Suprapubic skin (tissue), 3 donors: Measurements from ENCODE around the gene TRIM2.

ENCODE experiments used
- CTCF ChIP-seq, 2 donors: fragments of 200-600 bp in 1 of 2; fragments of 450-650 bp in 1 of 2; sonication (generic) in 1 of 2; IDR thresholded peaks; one replicate each; pipeline ENCODE4 v1.5.1; 2016 to 2019; ENCODE audit warnings: antibody characterized with exemption in 2 of 2, mild to moderate bottlenecking in 1 of 2, moderate library complexity in 1 of 2
- POLR2A ChIP-seq, 2 donors: fragments of 450-650 bp; IDR thresholded peaks; one replicate each; pipeline ENCODE4 v1.6.1; 2017; ENCODE audit warnings: antibody characterized with exemption in 2 of 2, mild to moderate bottlenecking in 2 of 2, moderate library complexity in 2 of 2

GRCh38 chr4:153269218-153269990, 65.2 kb downstream of the TRIM2 start:
- TF ChIP-seq POLR2A (IDR thresholded peaks at IDR 0.05): no peak
- TF ChIP-seq CTCF (IDR thresholded peaks at IDR 0.05): no peak
